NB4 (cell line): ENCODE data around the gene CSF1.

Source experiments
- MAX ChIP-seq: IDR thresholded peaks from 2 replicates; pipeline ENCODE4 v1.6.1; 2011; ENCODE audit warnings: low read depth, low read length
- POLR2A ChIP-seq: IDR thresholded peaks from 2 replicates; pipeline ENCODE4 v1.6.1; 2011; ENCODE audit warnings: mild to moderate bottlenecking; ENCODE audit not compliant: insufficient read length; ENCODE audit errors: extremely low read depth
- TF ChIP-seq, protein P1 (sequence below): IDR thresholded peaks from one replicate; pipeline ENCODE4 v1.5.1; 2012; ENCODE audit warnings: low read depth, low read length

GRCh38 chr1:109926662-109927300 is 16.1 kb downstream of the CSF1 start:
- TF ChIP-seq MAX: no peak
- TF ChIP-seq, protein P1, sequence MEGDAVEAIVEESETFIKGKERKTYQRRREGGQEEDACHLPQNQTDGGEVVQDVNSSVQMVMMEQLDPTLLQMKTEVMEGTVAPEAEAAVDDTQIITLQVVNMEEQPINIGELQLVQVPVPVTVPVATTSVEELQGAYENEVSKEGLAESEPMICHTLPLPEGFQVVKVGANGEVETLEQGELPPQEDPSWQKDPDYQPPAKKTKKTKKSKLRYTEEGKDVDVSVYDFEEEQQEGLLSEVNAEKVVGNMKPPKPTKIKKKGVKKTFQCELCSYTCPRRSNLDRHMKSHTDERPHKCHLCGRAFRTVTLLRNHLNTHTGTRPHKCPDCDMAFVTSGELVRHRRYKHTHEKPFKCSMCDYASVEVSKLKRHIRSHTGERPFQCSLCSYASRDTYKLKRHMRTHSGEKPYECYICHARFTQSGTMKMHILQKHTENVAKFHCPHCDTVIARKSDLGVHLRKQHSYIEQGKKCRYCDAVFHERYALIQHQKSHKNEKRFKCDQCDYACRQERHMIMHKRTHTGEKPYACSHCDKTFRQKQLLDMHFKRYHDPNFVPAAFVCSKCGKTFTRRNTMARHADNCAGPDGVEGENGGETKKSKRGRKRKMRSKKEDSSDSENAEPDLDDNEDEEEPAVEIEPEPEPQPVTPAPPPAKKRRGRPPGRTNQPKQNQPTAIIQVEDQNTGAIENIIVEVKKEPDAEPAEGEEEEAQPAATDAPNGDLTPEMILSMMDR: no peak
- no peak for TF ChIP-seq POLR2A
